ENCODE measurements around the gene IFI6.

GRCh38 chr1:27624467-27625178 lies 47.4 kb downstream of the IFI6 start:
- TF ChIP-seq CTCF (IDR thresholded peaks at IDR 0.05) (no peak), POLR2A (IDR thresholded peaks at IDR 0.05) (no peak), POLR2AphosphoS5 (IDR thresholded peaks at IDR 0.05) (no peak), EP300 (IDR thresholded peaks at IDR 0.05; ENCODE audit: low read depth) (no peak)
